ENCODE data around the gene RRBP1.

DNA sequence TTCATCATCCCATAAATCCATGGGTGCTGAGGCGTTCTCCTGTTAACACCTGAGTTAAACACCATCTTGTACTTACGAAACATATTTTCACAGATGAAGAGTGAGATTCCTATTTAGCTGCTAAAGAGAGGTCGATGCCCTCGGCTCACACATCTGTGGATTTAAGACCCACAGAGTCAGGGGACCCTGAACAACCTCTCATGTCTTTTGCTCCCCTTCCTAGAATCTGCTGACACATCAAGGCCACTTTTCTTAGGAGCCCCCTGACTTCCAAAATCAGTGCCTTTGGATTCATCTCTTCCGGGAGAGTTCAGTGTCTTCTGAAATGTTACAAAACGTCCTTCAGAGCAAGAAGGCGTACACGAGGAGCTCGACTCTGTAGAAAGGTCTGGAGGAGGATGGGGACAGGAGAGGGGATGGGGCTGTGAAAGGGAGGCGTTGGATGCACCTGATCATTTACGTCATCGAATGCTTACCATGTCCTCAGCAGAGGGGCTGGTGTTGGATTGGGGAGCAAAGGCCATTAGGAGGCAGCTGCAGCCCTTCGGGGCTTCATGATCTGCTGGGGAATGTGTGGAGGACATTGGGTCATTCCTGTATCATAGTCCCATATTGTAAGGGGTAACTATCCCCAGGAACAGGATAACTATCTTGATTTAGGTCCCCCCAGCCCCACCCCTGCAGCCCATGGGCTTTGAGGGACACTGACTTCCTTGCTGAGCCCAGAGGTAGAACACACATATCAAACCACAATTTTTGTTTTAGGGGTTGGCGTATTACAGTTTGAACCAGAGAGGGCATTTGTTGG lies 40.7 kb upstream of the RRBP1 start:
- TF ChIP-seq, protein P1, sequence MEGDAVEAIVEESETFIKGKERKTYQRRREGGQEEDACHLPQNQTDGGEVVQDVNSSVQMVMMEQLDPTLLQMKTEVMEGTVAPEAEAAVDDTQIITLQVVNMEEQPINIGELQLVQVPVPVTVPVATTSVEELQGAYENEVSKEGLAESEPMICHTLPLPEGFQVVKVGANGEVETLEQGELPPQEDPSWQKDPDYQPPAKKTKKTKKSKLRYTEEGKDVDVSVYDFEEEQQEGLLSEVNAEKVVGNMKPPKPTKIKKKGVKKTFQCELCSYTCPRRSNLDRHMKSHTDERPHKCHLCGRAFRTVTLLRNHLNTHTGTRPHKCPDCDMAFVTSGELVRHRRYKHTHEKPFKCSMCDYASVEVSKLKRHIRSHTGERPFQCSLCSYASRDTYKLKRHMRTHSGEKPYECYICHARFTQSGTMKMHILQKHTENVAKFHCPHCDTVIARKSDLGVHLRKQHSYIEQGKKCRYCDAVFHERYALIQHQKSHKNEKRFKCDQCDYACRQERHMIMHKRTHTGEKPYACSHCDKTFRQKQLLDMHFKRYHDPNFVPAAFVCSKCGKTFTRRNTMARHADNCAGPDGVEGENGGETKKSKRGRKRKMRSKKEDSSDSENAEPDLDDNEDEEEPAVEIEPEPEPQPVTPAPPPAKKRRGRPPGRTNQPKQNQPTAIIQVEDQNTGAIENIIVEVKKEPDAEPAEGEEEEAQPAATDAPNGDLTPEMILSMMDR (IDR thresholded peaks at IDR 0.05), result no peak
- TF ChIP-seq POLR2A (IDR thresholded peaks at IDR 0.05), result no peak
